A549 (cell line): ENCODE measurements around the gene RABGAP1L.

Source experiments
- BCL3 ChIP-seq: fragments of >200 bp; sonication (Bioruptor Twin); formaldehyde crosslinking; IDR thresholded peaks from 3 replicates; pipeline ENCODE4 v1.6.1; 2016
- CEBPB ChIP-seq, 2 experiments: fragments of >200 bp in 1 of 2; sonication (Bioruptor Twin) in 1 of 2; formaldehyde crosslinking in 1 of 2; IDR thresholded peaks; 2 replicates each; pipeline ENCODE4 v1.6.1; 2012 to 2016
- CTCF ChIP-seq: fragments of >200 bp; sonication (Bioruptor Twin); formaldehyde crosslinking; IDR thresholded peaks from 3 replicates; pipeline ENCODE4 v1.5.1; 2016
- EHMT2 ChIP-seq: fragments of 200-600 bp; sonication (generic); IDR thresholded peaks from 2 replicates; pipeline ENCODE4 v1.6.1; 2016; ENCODE audit warnings: antibody characterized with exemption, low read depth, mild to moderate bottlenecking, moderate library complexity
- EP300 ChIP-seq, 2 experiments: fragments of >200 bp; sonication (Bioruptor Twin); formaldehyde crosslinking; IDR thresholded peaks; 2 replicates in 1 of 2; 3 replicates in 1 of 2; pipeline ENCODE4 v1.6.1; 2016 to 2017
- HDAC2 ChIP-seq: fragments of 200-600 bp; sonication (generic); IDR thresholded peaks from 2 replicates; pipeline ENCODE4 v1.6.1; 2016
- JUNB ChIP-seq: fragments of >200 bp; sonication (Bioruptor Twin); formaldehyde crosslinking; IDR thresholded peaks from 2 replicates; pipeline ENCODE4 v1.6.1; 2016
- KDM1A ChIP-seq: fragments of 200-600 bp; sonication (generic); IDR thresholded peaks from 2 replicates; pipeline ENCODE4 v1.6.1; 2016; ENCODE audit warnings: low read depth, mild to moderate bottlenecking
- MAX ChIP-seq: IDR thresholded peaks from 2 replicates; pipeline ENCODE4 v1.6.1; 2012
- NFE2L2 ChIP-seq: fragments of 150-350 bp; conservative IDR thresholded peaks from 2 replicates; pipeline ENCODE4 v1.6.1; 2014; ENCODE audit warnings: low read length
- POLR2A ChIP-seq: IDR thresholded peaks from 2 replicates; pipeline ENCODE4 v1.6.1; 2012; ENCODE audit warnings: mild to moderate bottlenecking, low read length
- RFX5 ChIP-seq: fragments of 450-650 bp; IDR thresholded peaks from 2 replicates; pipeline ENCODE4 v1.7.1; 2014; ENCODE audit warnings: antibody characterized with exemption, mild to moderate bottlenecking, moderate library complexity
- TP53 ChIP-seq: fragments of 250-450 bp; sonication (Bioruptor Pico); IDR thresholded peaks from 2 replicates; pipeline ENCODE4 v1.5.0; 2021; ENCODE audit warnings: mild to moderate bottlenecking, moderate library complexity
- ZFP36 ChIP-seq: fragments of 450-650 bp; IDR thresholded peaks from 2 replicates; pipeline ENCODE4 v1.6.1; 2014; ENCODE audit warnings: borderline replicate concordance; ENCODE audit not compliant: partially characterized antibody

GRCh38 chr1:174401075-174401474 lies 241.8 kb downstream of the RABGAP1L start:
- no peak for TF ChIP-seq CTCF
- no peak for TF ChIP-seq HDAC2
- TF ChIP-seq TP53: no peak
- TF ChIP-seq POLR2A: no peak
- no peak for TF ChIP-seq NFE2L2
- no peak for TF ChIP-seq RFX5
- TF ChIP-seq BCL3: no peak
- no peak for TF ChIP-seq MAX
- no peak for TF ChIP-seq ZFP36
- TF ChIP-seq EP300 (IDR thresholded peaks at IDR 0.05): no peak
- no peak for TF ChIP-seq KDM1A
- no peak for TF ChIP-seq CEBPB (IDR thresholded peaks at IDR 0.05)
- no peak for TF ChIP-seq JUNB
- no peak for TF ChIP-seq EHMT2
